CD4-positive, alpha-beta T cell treated with Interleukin-4 for 4 hours (primary cell): ENCODE results near the gene DARS2.
"Not testable (repeated sequence)": the region's sequence is repeated elsewhere in the genome, so short reads cannot be mapped to it uniquely, and the experiment has no call there.

Experiments
- DNase-seq: peaks from one replicate; pipeline ENCODE4 v3.0.0-alpha.2; 2020

The DARS2 gene, protein sequence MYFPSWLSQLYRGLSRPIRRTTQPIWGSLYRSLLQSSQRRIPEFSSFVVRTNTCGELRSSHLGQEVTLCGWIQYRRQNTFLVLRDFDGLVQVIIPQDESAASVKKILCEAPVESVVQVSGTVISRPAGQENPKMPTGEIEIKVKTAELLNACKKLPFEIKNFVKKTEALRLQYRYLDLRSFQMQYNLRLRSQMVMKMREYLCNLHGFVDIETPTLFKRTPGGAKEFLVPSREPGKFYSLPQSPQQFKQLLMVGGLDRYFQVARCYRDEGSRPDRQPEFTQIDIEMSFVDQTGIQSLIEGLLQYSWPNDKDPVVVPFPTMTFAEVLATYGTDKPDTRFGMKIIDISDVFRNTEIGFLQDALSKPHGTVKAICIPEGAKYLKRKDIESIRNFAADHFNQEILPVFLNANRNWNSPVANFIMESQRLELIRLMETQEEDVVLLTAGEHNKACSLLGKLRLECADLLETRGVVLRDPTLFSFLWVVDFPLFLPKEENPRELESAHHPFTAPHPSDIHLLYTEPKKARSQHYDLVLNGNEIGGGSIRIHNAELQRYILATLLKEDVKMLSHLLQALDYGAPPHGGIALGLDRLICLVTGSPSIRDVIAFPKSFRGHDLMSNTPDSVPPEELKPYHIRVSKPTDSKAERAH

DNA sequence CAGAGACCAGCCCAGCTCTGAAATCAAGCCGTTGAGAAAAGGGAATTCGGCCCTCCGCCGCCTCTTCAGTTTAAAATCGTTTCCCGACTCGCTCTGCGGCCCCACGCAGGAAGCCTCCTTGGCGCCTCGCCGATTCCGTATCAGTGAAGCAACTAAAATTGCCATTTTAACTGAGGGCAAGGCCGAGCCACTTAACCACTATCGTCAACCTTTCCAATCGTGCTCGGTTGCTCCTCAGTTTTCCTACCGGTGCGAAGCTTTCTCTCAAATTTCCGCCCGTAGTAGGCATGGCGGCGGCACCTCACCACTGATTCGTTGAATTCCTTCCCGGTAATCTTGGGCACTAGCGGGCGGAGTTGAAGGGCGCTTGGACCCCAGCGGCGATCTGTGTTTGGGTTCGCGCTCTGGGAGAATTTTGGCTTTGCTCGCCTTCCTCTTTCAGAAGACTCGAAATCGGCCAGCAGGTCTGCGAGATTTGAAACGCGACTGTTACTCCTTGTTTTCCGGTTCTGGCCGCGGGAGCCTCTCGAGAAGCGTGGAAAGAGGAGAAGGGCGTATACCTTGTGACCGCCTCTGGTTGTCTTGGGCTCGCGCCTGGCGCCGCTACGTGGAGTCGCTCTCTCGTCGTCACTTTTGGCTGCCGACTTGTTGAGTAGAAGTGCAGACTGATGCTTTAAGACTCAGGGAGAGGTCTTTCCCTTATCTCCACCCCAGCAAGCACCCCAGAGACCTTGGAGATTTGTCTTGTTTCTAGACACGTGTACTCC, at the start of gene DARS2, which contains the start of gene CENPL:
Gene DARS2, plus strand, starts transcription at position 359 of the 767 bp plus-strand sequence. CDS start 557 bp downstream, outside the sequence.
Gene CENPL, minus strand, starts transcription at position 569 of the 767 bp plus-strand sequence. CDS start 13,584 bp downstream, outside the sequence.
- peak; percentile 94 for DNase-seq

- DNase-seq = no peak
These were observed 48.8 kb upstream of the DARS2 start for GRCh38 chr1:173775578-173776226.

GRCh38 chr1:173779936-173780335, 44.5 kb upstream of the DARS2 start:
- no peak for DNase-seq

- no peak for DNase-seq
These were observed 39.5 kb upstream of the DARS2 start for GRCh38 chr1:173784997-173785396.

GRCh38 chr1:173789841-173790240, 34.6 kb upstream of the DARS2 start:
- DNase-seq = no peak

DNA sequence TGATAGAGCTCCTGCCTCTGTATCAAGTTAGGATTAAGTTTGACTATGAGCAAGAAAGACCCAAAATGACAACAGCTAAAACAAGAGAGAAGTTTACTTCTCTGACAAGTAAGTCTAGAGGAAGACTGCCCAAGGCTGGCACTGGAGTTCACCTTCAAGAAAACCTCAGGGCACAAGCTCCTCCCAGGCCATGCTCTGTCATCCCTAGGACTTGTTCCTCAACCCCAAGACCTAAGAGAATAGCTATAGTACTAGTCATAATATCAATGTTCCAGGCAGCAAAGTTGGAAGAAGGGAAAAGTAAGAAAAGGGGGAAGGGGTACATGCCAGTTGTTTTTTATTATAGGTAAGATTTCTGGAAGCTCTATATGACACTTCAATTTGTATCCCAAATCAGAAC, 26.4 kb upstream of the DARS2 start:
- DNase-seq = no peak

- DNase-seq = not testable (repeated sequence)
These were observed 24.5 kb upstream of the DARS2 start for GRCh38 chr1:173799995-173800394.

DNA sequence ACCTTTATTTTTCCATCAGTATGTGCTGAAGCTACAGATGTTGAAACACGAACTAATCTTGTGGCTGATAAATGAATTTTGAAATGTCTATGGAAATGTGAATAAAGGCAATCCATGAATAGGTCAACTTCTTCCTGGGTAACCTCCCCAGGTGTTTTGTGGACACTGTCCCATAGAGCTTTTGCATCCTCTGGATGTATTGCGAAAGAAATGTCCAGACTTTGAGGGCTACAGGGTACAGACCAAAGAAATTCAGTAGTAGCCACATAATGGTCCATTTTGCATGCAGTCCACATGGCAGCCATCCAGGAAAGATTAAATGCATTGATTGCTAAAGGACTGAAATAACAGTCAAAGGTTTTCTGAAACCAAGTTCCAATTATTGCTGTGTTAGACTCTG, 21.5 kb upstream of the DARS2 start:
- DNase-seq = no peak

GRCh38 chr1:173813654-173814053, 10.8 kb upstream of the DARS2 start:
- not testable (repeated sequence) for DNase-seq

DNA sequence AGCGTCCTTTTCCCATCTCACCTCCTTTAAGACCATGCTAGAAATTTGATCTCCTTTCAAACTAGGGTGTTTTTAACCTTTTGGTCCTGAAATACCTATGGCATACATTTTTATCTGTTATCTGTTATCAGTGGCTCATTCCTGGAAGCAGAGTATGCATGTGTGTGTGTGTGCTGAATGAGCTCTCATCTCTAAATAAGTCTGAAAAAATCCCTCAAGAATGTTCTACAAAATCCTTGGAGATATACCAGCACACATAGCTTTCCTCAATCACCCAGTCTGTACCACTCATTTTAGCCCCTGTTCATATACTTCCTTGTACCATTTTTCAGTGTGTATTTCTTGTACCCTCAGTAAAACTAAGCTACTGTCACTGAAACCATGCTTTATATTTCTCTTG, 6.0 kb upstream of the DARS2 start:
- DNase-seq = no peak

- DNase-seq = no peak
These were observed 2.8 kb upstream of the DARS2 start for GRCh38 chr1:173821680-173822079.

GRCh38 chr1:173823781-173824314, 625 bp upstream of the DARS2 start:
- no peak for DNase-seq

- no peak for DNase-seq
These were observed 3.1 kb downstream of the DARS2 start for GRCh38 chr1:173827611-173828010.

GRCh38 chr1:173832748-173833147, 8.3 kb downstream of the DARS2 start:
- DNase-seq = no peak

DNA sequence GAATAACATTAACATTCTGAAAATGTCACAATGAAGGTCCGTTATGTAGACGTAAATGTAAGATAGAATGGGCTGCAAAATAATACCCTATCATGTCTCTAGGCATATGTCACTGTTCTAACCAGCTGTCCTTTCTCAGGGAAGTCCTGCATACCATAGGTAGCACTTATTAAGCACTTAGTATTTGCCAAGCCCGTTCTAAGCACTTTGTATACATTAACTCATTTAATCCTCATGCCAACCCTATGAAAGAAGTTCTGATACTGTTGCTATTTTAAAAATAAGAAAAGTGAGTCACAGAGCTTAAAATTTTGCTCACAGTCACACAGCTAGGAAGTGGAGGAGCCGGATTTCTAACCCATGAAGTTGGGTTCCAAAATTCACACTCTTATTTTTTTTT, 27.6 kb downstream of the DARS2 start:
- DNase-seq = no peak

DNA sequence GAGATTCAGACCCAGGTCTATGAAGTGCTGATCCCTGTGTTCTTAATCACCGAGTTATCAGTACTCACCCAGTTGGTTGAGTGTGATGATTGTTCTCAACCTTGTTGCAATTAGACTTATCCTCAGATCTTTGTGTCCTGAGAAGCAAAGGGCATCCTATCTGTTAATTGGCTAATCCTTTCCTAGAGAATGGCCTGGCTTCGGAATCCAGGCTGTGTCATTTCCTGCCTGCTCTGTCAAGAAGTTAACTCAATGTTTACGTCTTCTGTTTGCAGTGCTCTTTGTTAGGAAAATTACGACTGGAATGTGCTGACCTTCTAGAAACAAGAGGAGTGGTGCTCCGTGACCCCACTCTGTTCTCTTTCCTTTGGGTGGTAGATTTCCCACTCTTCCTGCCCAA, 28.6 kb downstream of the DARS2 start:
- DNase-seq = no peak

DNA sequence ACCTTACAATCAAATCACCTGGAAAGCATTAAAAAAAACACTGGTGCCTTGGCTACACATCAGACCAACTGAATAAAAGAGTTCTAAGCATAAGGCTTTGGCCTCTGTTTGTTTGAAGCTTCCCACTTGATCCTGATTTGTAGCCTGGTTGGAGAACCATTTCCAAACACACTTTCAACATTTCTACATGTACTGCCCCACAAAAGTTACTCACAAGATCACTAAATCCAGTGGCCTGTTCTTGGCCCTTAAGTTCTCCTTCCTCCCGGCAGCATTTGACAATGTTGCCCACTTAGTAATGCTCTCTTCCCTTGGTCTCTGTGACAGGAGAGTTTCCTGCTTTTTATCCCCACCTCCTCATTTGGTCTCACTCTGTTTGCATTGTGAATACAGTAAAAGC, 31.5 kb downstream of the DARS2 start:
- no peak for DNase-seq

DNA sequence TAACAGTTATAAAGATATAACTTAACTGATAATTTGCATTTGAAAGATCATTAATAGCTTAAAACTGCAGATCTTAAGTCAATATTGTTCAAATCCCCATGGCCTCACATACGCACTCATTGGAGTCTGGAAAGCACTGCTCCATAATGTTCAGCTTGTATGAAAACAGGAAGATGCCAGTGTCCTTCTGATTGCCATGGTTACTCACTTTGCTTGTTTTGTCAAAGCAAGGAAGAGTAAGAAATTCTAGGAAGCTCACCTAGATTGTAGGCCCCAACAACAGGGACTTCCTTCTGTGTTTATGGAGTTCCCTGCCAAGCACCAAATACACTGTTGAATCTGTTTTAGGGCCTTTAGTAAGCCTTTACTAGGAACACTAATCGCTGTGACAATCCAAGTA, 32.4 kb downstream of the DARS2 start:
- no peak for DNase-seq

DNA sequence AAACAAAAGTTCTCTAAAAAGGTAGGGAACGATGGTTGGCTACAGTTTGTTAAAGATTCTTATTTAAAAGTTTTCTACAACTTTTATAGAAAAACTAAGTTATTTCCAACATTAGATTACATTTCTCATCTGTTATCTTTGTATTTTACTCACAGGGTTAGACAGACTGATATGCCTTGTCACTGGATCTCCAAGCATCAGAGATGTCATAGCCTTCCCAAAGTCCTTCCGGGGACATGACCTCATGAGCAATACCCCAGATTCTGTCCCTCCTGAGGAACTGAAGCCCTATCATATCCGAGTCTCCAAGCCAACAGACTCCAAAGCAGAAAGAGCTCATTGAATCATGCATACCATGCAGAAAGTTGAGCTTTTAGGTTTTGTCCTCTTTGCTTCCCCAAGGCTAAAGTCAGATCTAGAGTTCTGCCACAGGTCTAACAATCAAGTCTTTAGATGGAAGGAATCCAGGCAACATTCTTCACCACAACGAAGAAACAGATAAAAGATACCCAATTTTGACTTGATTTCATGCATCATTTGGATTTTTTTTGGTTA, 33.0 kb downstream of the DARS2 start:
- DNase-seq = no peak

GRCh38 chr1:173859547-173859946, 35.1 kb downstream of the DARS2 start:
- not testable (repeated sequence) for DNase-seq

DNA sequence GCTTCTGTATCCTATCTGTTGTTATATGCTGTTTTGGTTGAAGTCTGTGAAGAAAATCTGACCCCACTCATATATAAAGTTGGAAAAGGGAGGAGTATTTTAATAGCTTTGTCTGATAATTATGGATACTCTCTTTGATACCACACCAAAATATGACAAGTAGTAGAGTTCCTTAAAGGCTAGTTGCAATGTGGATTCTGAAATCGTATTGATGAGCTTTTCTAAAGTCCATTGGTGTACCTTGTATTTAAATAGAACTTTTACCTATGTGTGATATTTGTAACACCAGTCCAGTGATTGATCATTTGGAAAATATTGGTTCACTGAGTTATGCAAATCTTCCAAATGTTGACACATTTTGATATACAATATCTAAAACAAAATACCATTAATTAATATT, 35.6 kb downstream of the DARS2 start:
- DNase-seq = no peak

- DNase-seq = no peak
These were observed 37.3 kb downstream of the DARS2 start for GRCh38 chr1:173861731-173862145.
